Measurements from ENCODE around the gene RPS6KA4. TPM values are rescaled to one million over a fixed set of nuclear protein-coding genes. Genes with fewer than 3 reads are reported as not detected.

The RPS6KA4 gene
- polyA plus RNA-seq, 1 experiment: 33.8 TPM

DNA sequence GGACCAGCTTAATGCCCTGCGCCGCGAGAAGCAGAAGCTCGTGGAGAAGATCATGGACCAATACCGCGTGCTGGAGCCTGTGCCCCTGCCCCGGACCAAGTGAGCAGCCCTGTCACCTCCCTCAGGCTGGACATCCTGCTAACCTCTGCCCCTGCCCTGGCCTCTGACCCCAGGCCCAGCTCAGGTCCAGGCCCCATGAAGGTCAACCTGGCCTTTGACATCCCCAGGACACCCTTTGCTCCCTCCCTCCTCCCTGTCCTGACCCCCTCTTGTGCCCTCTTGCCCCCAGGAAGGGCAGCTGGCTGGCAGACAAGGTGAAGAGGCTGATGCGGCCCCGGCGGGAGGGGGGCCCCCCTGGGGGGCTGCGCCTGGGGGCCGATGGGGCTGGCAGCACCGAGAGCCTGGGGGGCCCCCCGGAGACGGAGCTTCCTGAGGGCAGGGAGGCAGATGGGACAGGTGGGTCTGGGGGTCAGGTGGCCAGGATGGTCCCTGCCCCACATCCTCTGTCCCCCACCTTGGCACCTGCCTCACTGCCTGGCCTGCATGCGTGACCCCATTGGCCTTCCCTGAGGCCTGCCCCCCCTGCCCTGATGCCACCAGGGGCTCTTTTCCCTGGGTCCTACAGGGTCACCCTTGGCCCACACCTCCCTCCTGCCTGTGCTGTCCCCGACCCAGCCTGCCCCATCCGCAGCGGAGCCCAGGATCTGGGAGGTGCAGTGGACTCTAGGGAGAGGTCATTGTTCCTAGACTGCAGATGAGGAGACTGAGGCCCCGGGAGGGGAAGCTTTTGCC is 5.1 kb upstream of the RPS6KA4 start:
- ChIA-PET CTCF (interaction anchor here (0.6 to 6.8 kb wide), 9 partner anchors 10 to 103 kb away, joined by 3 to 71 read pairs (median 6); partner anchors contain the start of genes PLCB3, PRDX5 and TRMT112), POLR2A (interaction anchor here (0.9 kb wide), 1 partner anchor 11 kb away, joined by 24 read pairs; no protein-coding TSS in a partner anchor)
- no peak for TF ChIP-seq CTCF (IDR thresholded peaks at IDR 0.05; ENCODE audit: insufficient read depth, low read depth, low read length)

DNA sequence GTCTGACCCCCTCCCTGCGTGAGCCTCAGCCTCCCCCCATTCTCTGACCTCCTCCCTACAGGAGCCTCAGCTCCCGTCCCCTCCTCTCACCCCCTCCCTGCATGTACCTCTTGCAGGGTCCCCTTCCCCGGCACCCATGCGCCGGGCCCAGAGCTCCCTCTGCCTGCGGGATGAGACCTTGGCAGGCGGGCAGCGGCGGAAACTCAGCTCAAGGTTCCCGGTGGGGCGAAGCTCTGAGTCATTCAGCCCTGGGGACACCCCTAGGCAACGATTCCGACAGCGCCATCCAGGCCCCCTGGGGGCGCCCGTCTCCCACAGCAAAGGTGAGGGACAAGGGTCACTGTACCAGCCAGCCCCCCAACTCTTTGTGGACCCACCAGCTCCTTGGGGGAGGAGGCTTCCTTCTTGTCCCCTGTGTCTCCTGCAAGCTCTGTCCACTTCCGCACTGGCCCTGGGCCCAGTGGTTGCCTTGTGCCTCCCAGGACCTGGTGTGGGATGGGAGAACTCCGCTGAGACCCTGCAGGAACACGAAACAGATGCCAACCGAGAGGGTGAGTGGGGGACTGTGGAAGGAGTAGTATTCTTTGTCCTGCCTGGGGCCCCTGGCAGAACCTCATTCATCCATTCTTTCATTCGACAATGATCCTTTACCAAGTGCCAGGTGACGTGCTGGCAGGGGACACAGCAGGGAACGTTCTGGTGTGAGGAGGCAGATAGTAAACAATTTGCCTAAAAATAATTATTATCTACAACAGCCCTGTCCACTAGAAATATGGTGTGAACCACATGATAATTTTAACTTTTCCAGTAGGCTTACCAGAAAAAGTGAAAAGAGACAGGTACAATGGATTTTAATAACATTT is 3.7 kb upstream of the RPS6KA4 start:
- no peak for DNase-seq (ENCODE audit: low read depth)
- Histone ChIP-seq H3K36me3 (ENCODE audit: control insufficient read depth, insufficient read depth, low read length) (no peaks in the 10 kb centered on the region), H3K4me3 (ENCODE audit: low read depth, low read length) (no peak overlapping the region), H3K27me3 (ENCODE audit: control insufficient read depth, insufficient read depth, low read length) (no peaks in the 10 kb centered on the region)
- ChIA-PET POLR2A (interaction anchor here (0.9 to 1.1 kb wide), 2 partner anchors 13 to 51 kb away, joined by 3 to 24 read pairs; no protein-coding TSS in a partner anchor), CTCF (interaction anchor here (0.6 to 6.8 kb wide), 21 partner anchors 11 to 568 kb away, joined by 3 to 71 read pairs (median 4); partner anchors contain the start of genes BAD, ESRRA, PPP1R14B and PRDX5)
- TF ChIP-seq CTCF (IDR thresholded peaks at IDR 0.05; ENCODE audit: insufficient read depth, low read depth, low read length): peak; percentile 92

More for the DNA sequence above, 5.1 kb upstream of the RPS6KA4 start:
- no peaks in the 10 kb centered on the region for H3K27me3 ChIP-seq (ENCODE audit: control insufficient read depth, insufficient read depth, low read length)
- H3K4me3 ChIP-seq (ENCODE audit: low read depth, low read length): no peak overlapping the region
- H3K36me3 ChIP-seq (ENCODE audit: control insufficient read depth, insufficient read depth, low read length): no peaks in the 10 kb centered on the region
- no peak for DNase-seq (ENCODE audit: low read depth)

- ChIA-PET POLR2A (no interaction called here), CTCF (interaction anchor here (0.6 to 6.8 kb wide), 11 partner anchors 13 to 165 kb away, joined by 3 to 71 read pairs (median 3); partner anchors contain the start of genes ESRRA, PRDX5 and TRMT112)
- no peaks in the 10 kb centered on the region for H3K27me3 ChIP-seq (ENCODE audit: control insufficient read depth, insufficient read depth, low read length)
- peaks cover 8% of the 10 kb centered on the region for H3K36me3 ChIP-seq (ENCODE audit: control insufficient read depth, insufficient read depth, low read length)
- DNase-seq (ENCODE audit: low read depth): no peak
- peak; percentile 48 for TF ChIP-seq CTCF (IDR thresholded peaks at IDR 0.05; ENCODE audit: insufficient read depth, low read depth, low read length)
- no peak overlapping the region for H3K4me3 ChIP-seq (ENCODE audit: low read depth, low read length)
Observed at GRCh38 chr11:64356498-64357411, 2.2 kb upstream of the RPS6KA4 start.

DNA sequence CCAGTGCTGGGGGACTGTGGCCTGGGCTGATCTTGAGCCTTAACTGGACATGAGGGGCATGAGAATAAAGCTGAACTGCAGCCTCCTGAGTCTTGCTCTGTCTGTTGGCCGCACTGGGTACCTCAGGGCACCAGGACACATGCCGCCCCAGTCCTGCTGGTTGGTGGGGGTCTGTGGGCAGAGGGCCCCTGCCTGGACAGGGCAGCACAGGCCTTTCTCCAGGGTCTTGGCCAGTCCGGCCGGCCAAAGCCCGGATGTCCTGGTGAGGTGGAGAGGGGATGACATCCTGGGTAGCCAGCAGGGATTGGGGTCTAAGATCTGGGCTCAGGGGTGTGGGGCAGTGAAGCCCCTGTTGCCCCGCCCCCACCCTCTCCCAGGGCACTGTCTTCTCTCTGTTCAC is 1.5 kb upstream of the RPS6KA4 start:
- Histone ChIP-seq H3K4me3 (ENCODE audit: low read depth, low read length) (no peak overlapping the region), H3K36me3 (ENCODE audit: control insufficient read depth, insufficient read depth, low read length) (peaks cover 14% of the 10 kb centered on the region), H3K27me3 (ENCODE audit: control insufficient read depth, insufficient read depth, low read length) (no peaks in the 10 kb centered on the region)
- POLR2A ChIA-PET: interaction anchor here (0.6 kb wide), 1 partner anchor 572 kb away, joined by 6 read pairs; no protein-coding TSS in a partner anchor
- CTCF ChIA-PET: interaction anchor here (0.6 to 6.8 kb wide), 5 partner anchors 13 to 107 kb away, joined by 3 to 71 read pairs (median 3); partner anchors contain the start of genes ESRRA, PRDX5 and TRMT112
- no peak for DNase-seq (ENCODE audit: low read depth)
- TF ChIP-seq CTCF (IDR thresholded peaks at IDR 0.05; ENCODE audit: insufficient read depth, low read depth, low read length): no peak
